DMS114 treated with DMSO at 0.1 percent for 48 hours (cell line): Measurements from ENCODE around the gene SYNE3.

Experiments used
- DNase-seq: peaks from one replicate; lab custom pipeline; 2025; ENCODE audit not compliant: unreplicated experiment; lab: John Stamatoyannopoulos, UW

The SYNE3 gene

GRCh38 chr14:95475540-95476240, 40.8 kb downstream of the SYNE3 start:
- DNase-seq, result no peak

DNA sequence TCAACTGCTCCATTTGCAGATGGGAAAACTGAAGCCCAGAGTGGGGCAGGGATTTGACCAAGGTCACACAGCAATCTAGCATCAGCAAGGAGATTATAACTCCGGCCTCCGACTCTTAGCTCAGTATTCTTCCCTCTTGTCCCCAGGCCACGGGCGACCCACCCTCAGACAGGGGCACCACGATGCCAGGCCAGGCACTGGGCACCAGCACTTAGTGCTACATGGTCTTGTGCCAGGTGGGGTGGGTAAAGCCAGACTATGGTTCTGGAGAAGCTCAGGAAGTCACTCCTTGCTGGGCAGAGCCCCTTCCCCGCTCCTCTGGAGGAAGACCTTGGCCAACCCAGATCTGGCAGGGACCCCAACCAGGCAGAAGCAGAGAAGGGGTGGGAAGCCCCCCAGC, 41.5 kb downstream of the SYNE3 start:
- DNase-seq, result no peak

DNA sequence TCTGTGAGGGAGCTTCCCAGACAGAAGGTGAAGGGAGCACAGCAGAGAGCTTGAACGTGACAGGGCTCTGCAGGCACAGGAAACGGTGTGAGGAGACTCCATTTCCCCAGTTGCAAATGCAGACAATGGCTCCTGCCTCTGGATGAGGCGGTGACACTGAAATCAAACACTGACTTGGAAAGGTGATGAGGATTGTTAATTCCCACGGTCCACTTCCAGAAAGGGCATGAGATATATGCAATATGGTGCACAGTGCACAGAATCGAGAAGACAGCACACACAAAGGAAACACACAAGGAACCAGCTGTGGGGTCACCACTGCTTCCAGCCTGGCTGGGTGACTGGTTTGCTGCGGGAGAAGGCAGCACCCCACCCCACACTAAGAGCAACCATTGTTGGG, 42.0 kb downstream of the SYNE3 start:
- no peak for DNase-seq

DNA sequence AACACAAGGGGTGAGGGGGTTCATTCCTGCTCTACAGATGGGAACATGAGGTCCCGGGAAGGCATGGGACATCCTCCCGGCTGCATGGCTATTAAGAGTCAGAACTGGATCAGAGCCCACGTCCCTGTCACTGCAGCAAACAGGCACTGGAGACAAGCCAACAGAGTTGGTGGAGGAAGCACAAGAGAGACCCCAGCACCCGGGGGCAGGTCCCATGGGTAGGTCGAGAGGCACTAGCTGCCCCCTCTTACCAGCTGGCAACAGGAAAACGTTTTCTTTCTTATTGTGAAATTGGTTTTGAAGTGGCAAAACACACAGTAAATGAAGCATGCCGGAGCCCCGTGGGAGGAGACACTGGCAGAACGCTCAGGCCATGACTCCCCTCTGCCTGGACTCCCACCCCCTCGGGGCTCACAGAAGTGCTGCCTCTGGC, 43.6 kb downstream of the SYNE3 start:
- no peak for DNase-seq

GRCh38 chr14:95471476-95471875, 45.0 kb downstream of the SYNE3 start:
- no peak for DNase-seq

- DNase-seq, result no peak
Observed at GRCh38 chr14:95471016-95471415, 45.4 kb downstream of the SYNE3 start.

- DNase-seq, result no peak
Observed at GRCh38 chr14:95469134-95469481, 47.3 kb downstream of the SYNE3 start.

DNA sequence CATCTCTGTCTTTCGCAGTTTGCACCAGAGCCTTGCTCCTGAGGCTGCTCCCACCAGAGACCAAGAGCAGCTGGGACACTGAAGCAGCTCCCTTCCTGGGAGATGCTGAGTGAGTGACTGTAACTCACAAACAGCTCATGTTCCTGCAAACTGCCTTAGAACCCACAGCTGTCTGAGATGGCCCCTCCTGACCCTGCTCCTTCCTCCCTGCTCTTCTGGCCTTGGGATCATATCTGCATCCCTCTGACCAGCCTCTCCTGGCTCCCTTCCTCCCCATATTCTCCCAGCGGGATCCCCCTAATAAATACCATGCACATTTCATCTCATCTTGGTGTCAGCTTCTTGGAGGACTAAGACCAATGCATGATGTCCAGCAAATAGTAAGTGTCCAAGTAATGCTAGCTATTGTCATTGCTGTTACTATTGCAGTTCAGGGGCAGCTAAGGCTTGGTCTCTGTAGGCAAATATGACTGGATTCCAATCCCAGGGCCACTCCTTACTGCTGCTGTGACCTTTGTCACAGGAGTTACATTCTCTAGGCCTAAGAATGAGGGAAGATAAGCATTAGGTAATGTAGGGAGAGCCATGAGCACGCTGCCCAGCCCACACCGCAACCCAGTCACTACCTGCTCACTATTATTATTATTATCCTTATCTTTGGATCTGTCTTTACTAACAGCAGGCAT, 47.9 kb downstream of the SYNE3 start:
- DNase-seq, result no peak

- DNase-seq, result no peak
Observed at GRCh38 chr14:95467657-95468056, 48.8 kb downstream of the SYNE3 start.

GRCh38 chr14:95467232-95467631, 49.2 kb downstream of the SYNE3 start:
- no peak for DNase-seq
